K562 (cell line): ENCODE measurements around the gene AKR1C4. TPM values are rescaled to one million over a fixed set of nuclear protein-coding genes. Genes with fewer than 3 reads are reported as not detected.

Experiments
- ATAC-seq: fragments of 200-7000 bp; cut with Tn5 transposase; 3 replicates; pipeline ENCODE4 v1.9.1; 2020; ENCODE audit warnings: moderate library complexity
- BruUV-seq: library from RNA; stranded (reverse); fragments of 400-500 nt; replicated peaks from 2 replicates; lab custom pipeline; 2021; lab: Mats Ljungman, UMichigan
- CTCF ChIA-PET: fragments of 300-600 bp; formaldehyde crosslinking; extraction: SDS; loops from one replicate; lab custom pipeline; 2021; ENCODE audit warnings: low intra/inter-chr PET ratio; lab: Yijun Ruan, JAX
- POLR2A ChIA-PET: fragments of 300-600, 350-650 bp; sonication (Branson Sonifier 250); formaldehyde crosslinking; extraction: SDS; loops from one replicate; lab custom pipeline; 2021; ENCODE audit warnings: antibody characterized with exemption, inconsistent platforms; lab: Yijun Ruan, JAX
- DNase-seq, 4 experiments: peaks; one replicate each; pipeline versions ENCODE4 v3.0.0 to v3.0.0-alpha.2; 2011 to 2018; ENCODE audit warnings: low spot score in 3 of 4, mixed read lengths in 3 of 4; ENCODE audit errors: extremely low read depth in 1 of 4
- FAIRE-seq: peaks from 2 replicates; lab custom pipeline; 2011; peaks lifted over from hg19 to GRCh38; lab: Jason Lieb, UNC
- H2AFZ ChIP-seq: 2 replicates; pipeline ENCODE4 v1.6.0; 2011; ENCODE audit warnings: low read depth, low read length, control low read depth, inconsistent platforms
- H3K27ac ChIP-seq: fragments of 200-600 bp; 3 replicates; pipeline ENCODE4 v1.8.0; 2011; ENCODE audit warnings: low read depth, mild to moderate bottlenecking, control low read depth, inconsistent platforms, low read length, moderate library complexity, mixed read lengths; ENCODE audit errors: extremely low read depth
- H3K27me3 ChIP-seq, 2 experiments: fragments of 300-600 bp in 1 of 2; 2 replicates in 1 of 2; 3 replicates in 1 of 2; pipeline versions ENCODE4 v1.6.0 to v1.8.0; 2011; ENCODE audit warnings: inconsistent platforms in 2 of 2, low read length in 2 of 2, mild to moderate bottlenecking in 1 of 2, mixed read lengths in 1 of 2, moderate library complexity in 1 of 2; ENCODE audit not compliant: control insufficient read depth in 2 of 2, insufficient read depth in 2 of 2
- H3K36me3 ChIP-seq: fragments of 300-600 bp; 3 replicates; pipeline ENCODE4 v1.8.0; 2011; ENCODE audit warnings: mild to moderate bottlenecking, low read length, inconsistent platforms; ENCODE audit not compliant: control insufficient read depth, insufficient read depth
- H3K4me1 ChIP-seq, 2 experiments: fragments of 200-600 bp in 1 of 2; replicated peaks in 1 of 2; 2 replicates in 1 of 2; 3 replicates in 1 of 2; pipeline versions ENCODE4 v1.5.1 to v1.8.0; 2011; ENCODE audit warnings: inconsistent platforms in 2 of 2, low read length in 2 of 2, mild to moderate bottlenecking in 1 of 2, mixed read lengths in 1 of 2, moderate library complexity in 1 of 2; ENCODE audit not compliant: control insufficient read depth in 2 of 2, insufficient read depth in 2 of 2
- H3K4me2 ChIP-seq: 2 replicates; pipeline ENCODE4 v1.6.1; 2011; ENCODE audit warnings: low read length, control low read depth, inconsistent platforms, mixed read lengths; ENCODE audit not compliant: insufficient read depth
- H3K4me3 ChIP-seq: fragments of 200-600 bp; sonication (generic), shearing (Covaris generic); 2 replicates; pipeline ENCODE4 v1.5.1; 2016; ENCODE audit warnings: control low read depth, inconsistent platforms
- H3K79me2 ChIP-seq: fragments of 200-600 bp; 3 replicates; pipeline ENCODE4 v1.8.0; 2011; ENCODE audit warnings: low read length, inconsistent platforms; ENCODE audit not compliant: control insufficient read depth, insufficient read depth
- H3K9ac ChIP-seq, 2 experiments: 2 replicates each; pipeline versions ENCODE4 v1.6.0 to v1.6.1; 2011; ENCODE audit warnings: low read depth in 2 of 2, low read length in 2 of 2, control low read depth in 1 of 2, inconsistent platforms in 1 of 2, mild to moderate bottlenecking in 1 of 2, mixed read lengths in 1 of 2; ENCODE audit not compliant: insufficient read depth in 1 of 2
- H3K9me1 ChIP-seq: one replicate; pipeline ENCODE4 v1.6.0; 2011; ENCODE audit warnings: inconsistent platforms, mild to moderate bottlenecking, low read length, moderate library complexity; ENCODE audit not compliant: control insufficient read depth, insufficient read depth
- H3K9me3 ChIP-seq: replicated peaks from 2 replicates; pipeline ENCODE4 v1.5.1; 2011; ENCODE audit warnings: low read depth, low read length, inconsistent platforms; ENCODE audit not compliant: control insufficient read depth, insufficient read depth
- H4K20me1 ChIP-seq: replicated peaks from 2 replicates; pipeline ENCODE4 v1.6.1; 2011; ENCODE audit warnings: low read length, inconsistent platforms, mixed read lengths; ENCODE audit not compliant: control insufficient read depth, insufficient read depth
- HMGN3 ChIP-seq: IDR thresholded peaks from 2 replicates; pipeline ENCODE4 v1.6.1; 2011; ENCODE audit warnings: borderline replicate concordance, low read depth, mild to moderate bottlenecking, mixed read lengths, low read length; ENCODE audit not compliant: insufficient read length; ENCODE audit errors: extremely low read depth
- JUN ChIP-seq, 2 experiments: sonication (generic) in 1 of 2; formaldehyde crosslinking in 1 of 2; IDR thresholded peaks; 2 replicates each; pipeline versions ENCODE4 v1.6.1 to v1.8.0; 2012 to 2022; ENCODE audit warnings: borderline replicate concordance in 2 of 2, mild to moderate bottlenecking in 2 of 2, improper control_type of control experiment in 1 of 2, low read depth in 1 of 2, low read length in 1 of 2, missing genetic modification reagents in 1 of 2
- PRMT5 ChIP-seq: sonication (generic); formaldehyde crosslinking; IDR thresholded peaks from 2 replicates; pipeline ENCODE4 v1.5.0; 2020; ENCODE audit warnings: missing genetic modification reagents
- TRIM28 ChIP-seq: fragments of 450-650 bp; IDR thresholded peaks from 2 replicates; pipeline ENCODE4 v1.6.1; 2017
- WGBS: fragments of 100-300 bp; shearing (Covaris generic); methylation state at CpG from one replicate; pipeline ENCODE4 v1.1.6; 2016; ENCODE audit warnings: low coverage, mixed read lengths; ENCODE audit not compliant: insufficient coverage; ENCODE audit errors: missing lambda C conversion rate; 5-methylcytosine and 5-hydroxymethylcytosine counted together
- in situ Hi-C: fragments of 300-500 bp; cut with MboI; formaldehyde crosslinking; loops from 4 replicates; pipeline ENCODE4 v1.15.0; 2018; ENCODE audit warnings: inconsistent platforms, mixed read lengths
- intact Hi-C: fragments of 100-400 bp; cut with micrococcal nuclease; formaldehyde crosslinking; loops from 2 replicates; pipeline ENCODE4 v1.14.2; 2022
- polyA plus RNA-seq, 8 experiments: library from polyadenylated mRNA; depleted of rRNA in 4 of 8; stranded (reverse) in 5 of 8; unstranded in 3 of 8; fragments of >200 nt; fragmentation: Nextera tagmentation in 2 of 8; fragmentation: Illumina TruSeq in 1 of 8; extraction: Ambion mirVana in 2 of 8; extraction: Trizol in 1 of 8; gene quantifications; 2 replicates each; pipeline versions ENCODE4 v1.2.1 to v1.2.3, GENCODE V29; 2011 to 2014; ENCODE audit warnings: inconsistent platforms in 1 of 8, missing spikeins in 1 of 8
- total RNA-seq, 7 experiments: library from RNA; depleted of rRNA in 6 of 7; stranded (reverse); fragments of >200 nt in 6 of 7; fragmentation: Illumina TruSeq in 2 of 7; extraction: Trizol in 2 of 7; gene quantifications; 2 replicates each; pipeline versions ENCODE4 v1.2.1 to v1.2.3, GENCODE V29; 2011 to 2021; ENCODE audit warnings: low replicate concordance in 1 of 7
- TF ChIP-seq, protein P1 (sequence below), 2 experiments: fragments of 450-650 bp in 1 of 2; sonication (generic) in 1 of 2; formaldehyde crosslinking in 1 of 2; IDR thresholded peaks; 2 replicates each; pipeline versions ENCODE4 v1.7.1 to v1.9.0; 2016 to 2022; ENCODE audit warnings: inconsistent platforms in 1 of 2, mild to moderate bottlenecking in 1 of 2, missing genetic modification reagents in 1 of 2
- TF ChIP-seq, protein P2 (sequence below): fragments of 150-350 bp; conservative IDR thresholded peaks from 2 replicates; pipeline ENCODE4 v1.6.1; 2014; ENCODE audit warnings: low read length
- TF ChIP-seq, protein P3 (sequence below): fragments of 250-450 bp; sonication (Bioruptor Pico); IDR thresholded peaks from 2 replicates; pipeline ENCODE4 v1.5.0; 2021

AKR1C4 gene
- total and polyA plus RNA-seq, 9 of the 15 experiments (the other 6 are each of a cell fraction or from before 2014, with no cell fraction given), result 0.13 TPM; not detected in 8

DNA sequence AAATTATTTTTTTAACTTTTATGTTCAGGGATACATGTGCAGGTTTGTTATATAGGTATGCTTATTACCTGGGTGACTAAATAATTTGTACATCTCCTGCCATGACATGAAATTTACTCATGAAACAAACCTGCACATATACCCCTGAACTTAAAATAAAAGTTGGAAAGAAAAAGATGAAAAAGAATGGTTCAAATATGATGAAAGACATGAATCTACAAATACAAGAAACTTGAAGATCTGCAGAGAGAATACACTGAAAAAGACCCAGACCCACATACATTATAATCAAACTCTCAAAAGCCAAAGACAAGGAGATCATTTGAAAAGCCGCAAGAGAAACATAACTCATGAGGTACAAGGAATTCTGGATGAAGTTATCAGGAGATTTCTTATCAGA, 70.2 kb downstream of the AKR1C4 start:
- no TSS peak for BruUV-seq
- Histone ChIP-seq H3K4me2 (no peak overlapping the region), H3K9ac (no peak overlapping the region), H3K27ac (no peak overlapping the region), H3K9me3 (peaks cover 2% of the 10 kb centered on the region; the same call in 1 of the 2 replicates), H4K20me1 (no peaks in the 10 kb centered on the region), H3K36me3 (no peaks in the 10 kb centered on the region), H3K4me1 (no peaks in the 10 kb centered on the region), H2AFZ (no peak overlapping the region), H3K9me1 (no peaks in the 10 kb centered on the region), H3K27me3 (no peaks in the 10 kb centered on the region), H3K79me2 (no peaks in the 10 kb centered on the region), H3K4me3 (no peak overlapping the region)
- POLR2A ChIA-PET, result no interaction called here
- intact Hi-C loops, result no loop called here
- CTCF ChIA-PET, result no interaction called here
- TF ChIP-seq HMGN3 (no peak), JUN (IDR thresholded peaks at IDR 0.05; ENCODE audit: borderline replicate concordance, low read depth, low read length) (no peak), JUN (CRISPR knock-in tag; IDR thresholded peaks at IDR 0.05; ENCODE audit: borderline replicate concordance) (no peak), TRIM28 (no peak), PRMT5 (CRISPR knock-in tag) (no peak)
- TF ChIP-seq, protein P1, sequence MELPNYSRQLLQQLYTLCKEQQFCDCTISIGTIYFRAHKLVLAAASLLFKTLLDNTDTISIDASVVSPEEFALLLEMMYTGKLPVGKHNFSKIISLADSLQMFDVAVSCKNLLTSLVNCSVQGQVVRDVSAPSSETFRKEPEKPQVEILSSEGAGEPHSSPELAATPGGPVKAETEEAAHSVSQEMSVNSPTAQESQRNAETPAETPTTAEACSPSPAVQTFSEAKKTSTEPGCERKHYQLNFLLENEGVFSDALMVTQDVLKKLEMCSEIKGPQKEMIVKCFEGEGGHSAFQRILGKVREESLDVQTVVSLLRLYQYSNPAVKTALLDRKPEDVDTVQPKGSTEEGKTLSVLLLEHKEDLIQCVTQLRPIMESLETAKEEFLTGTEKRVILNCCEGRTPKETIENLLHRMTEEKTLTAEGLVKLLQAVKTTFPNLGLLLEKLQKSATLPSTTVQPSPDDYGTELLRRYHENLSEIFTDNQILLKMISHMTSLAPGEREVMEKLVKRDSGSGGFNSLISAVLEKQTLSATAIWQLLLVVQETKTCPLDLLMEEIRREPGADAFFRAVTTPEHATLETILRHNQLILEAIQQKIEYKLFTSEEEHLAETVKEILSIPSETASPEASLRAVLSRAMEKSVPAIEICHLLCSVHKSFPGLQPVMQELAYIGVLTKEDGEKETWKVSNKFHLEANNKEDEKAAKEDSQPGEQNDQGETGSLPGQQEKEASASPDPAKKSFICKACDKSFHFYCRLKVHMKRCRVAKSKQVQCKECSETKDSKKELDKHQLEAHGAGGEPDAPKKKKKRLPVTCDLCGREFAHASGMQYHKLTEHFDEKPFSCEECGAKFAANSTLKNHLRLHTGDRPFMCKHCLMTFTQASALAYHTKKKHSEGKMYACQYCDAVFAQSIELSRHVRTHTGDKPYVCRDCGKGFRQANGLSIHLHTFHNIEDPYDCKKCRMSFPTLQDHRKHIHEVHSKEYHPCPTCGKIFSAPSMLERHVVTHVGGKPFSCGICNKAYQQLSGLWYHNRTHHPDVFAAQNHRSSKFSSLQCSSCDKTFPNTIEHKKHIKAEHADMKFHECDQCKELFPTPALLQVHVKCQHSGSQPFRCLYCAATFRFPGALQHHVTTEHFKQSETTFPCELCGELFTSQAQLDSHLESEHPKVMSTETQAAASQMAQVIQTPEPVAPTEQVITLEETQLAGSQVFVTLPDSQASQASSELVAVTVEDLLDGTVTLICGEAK (IDR thresholded peaks at IDR 0.05), result no peak
- TF ChIP-seq, protein P1 (CRISPR knock-in tag; IDR thresholded peaks at IDR 0.05), result no peak
- TF ChIP-seq, protein P2, sequence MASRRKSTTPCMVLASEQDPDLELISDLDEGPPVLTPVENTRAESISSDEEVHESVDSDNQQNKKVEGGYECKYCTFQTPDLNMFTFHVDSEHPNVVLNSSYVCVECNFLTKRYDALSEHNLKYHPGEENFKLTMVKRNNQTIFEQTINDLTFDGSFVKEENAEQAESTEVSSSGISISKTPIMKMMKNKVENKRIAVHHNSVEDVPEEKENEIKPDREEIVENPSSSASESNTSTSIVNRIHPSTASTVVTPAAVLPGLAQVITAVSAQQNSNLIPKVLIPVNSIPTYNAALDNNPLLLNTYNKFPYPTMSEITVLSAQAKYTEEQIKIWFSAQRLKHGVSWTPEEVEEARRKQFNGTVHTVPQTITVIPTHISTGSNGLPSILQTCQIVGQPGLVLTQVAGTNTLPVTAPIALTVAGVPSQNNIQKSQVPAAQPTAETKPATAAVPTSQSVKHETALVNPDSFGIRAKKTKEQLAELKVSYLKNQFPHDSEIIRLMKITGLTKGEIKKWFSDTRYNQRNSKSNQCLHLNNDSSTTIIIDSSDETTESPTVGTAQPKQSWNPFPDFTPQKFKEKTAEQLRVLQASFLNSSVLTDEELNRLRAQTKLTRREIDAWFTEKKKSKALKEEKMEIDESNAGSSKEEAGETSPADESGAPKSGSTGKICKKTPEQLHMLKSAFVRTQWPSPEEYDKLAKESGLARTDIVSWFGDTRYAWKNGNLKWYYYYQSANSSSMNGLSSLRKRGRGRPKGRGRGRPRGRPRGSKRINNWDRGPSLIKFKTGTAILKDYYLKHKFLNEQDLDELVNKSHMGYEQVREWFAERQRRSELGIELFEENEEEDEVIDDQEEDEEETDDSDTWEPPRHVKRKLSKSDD, result no peak
- TF ChIP-seq, protein P3, sequence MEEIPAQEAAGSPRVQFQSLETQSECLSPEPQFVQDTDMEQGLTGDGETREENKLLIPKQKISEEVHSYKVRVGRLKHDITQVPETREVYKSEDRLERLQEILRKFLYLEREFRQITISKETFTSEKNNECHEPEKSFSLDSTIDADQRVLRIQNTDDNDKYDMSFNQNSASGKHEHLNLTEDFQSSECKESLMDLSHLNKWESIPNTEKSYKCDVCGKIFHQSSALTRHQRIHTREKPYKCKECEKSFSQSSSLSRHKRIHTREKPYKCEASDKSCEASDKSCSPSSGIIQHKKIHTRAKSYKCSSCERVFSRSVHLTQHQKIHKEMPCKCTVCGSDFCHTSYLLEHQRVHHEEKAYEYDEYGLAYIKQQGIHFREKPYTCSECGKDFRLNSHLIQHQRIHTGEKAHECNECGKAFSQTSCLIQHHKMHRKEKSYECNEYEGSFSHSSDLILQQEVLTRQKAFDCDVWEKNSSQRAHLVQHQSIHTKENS (CRISPR knock-in tag), result no peak
- no peak for FAIRE-seq
- in situ Hi-C loops, result no loop called here
- no peak for DNase-seq
- ATAC-seq, result no peak
- 87% methylated on average over 1 of the region's 1 CpG for WGBS
